GM23248 (cell line): ENCODE measurements around the gene CLIC5.

Experiments used
- EZH2 ChIP-seq: fragments of 200-600 bp; sonication (generic); IDR thresholded peaks from 2 replicates; pipeline ENCODE4 v1.6.1; 2018; ENCODE audit warnings: antibody characterized with exemption, mild to moderate bottlenecking; ENCODE audit not compliant: insufficient read depth, poor library complexity, severe bottlenecking
- EZH2phosphoT487 ChIP-seq: fragments of 200-600 bp; sonication (generic); IDR thresholded peaks from 2 replicates; pipeline ENCODE4 v1.6.1; 2018; ENCODE audit warnings: antibody characterized with exemption, moderate library complexity, mild to moderate bottlenecking, low read depth; ENCODE audit not compliant: insufficient read depth

DNA sequence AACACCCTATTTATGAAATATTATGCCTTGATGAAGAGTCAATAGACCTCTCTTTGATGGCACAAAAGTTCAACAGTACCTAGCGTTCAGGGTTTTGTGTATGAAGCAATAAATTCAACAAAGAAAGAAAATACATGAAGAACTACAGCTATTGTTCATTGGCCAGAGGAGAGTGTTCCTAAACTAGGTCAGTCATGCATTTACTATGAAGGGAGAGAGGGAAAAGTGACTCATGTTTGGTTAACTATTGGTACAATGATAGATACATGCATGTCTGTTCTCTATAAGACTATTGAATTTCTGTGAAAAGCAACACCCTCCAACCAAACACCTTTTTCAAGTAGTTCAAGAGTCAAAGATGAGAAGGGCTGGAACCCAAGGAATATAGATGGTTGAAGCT, 50.7 kb downstream of the CLIC5 start:
- TF ChIP-seq EZH2 (no peak), EZH2phosphoT487 (no peak)
